Measurements from ENCODE around the gene RNF144B. TPM values are rescaled to one million over a fixed set of nuclear protein-coding genes. Genes with fewer than 3 reads are reported as not detected.
A peak's percentile ranks its signal among the peaks of the same experiment; 100 is the strongest.

The RNF144B gene
- total and polyA plus RNA-seq, 2 donors (not counting 1 experiment from before 2014, with no cell fraction given): 3.0 to 17.0 TPM

DNA sequence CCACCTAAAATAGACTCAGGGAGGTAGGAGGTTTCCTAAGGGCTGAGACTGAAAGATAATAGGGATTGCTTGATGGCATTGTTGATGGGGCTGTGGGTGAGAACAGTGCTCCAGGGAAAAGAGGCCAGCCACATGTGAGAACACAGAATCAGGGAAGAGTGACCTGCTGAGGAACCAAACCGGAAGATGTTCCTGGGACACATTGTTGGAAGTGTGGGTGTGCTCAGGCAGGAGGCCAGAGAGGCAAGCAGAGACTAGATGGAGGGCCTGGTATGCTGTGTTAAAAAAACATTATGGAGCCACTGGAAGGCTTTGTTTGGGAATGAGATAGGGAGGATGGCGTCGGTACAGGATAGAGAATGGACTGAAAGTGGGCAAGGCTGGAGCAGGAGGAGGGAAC, 23.3 kb downstream of the RNF144B start:
- Histone ChIP-seq H3K4me1 (ENCODE audit: control insufficient read depth in 2 of 2, insufficient read depth in 2 of 2, low read length in 2 of 2) (peaks cover 20 to 21% of the 10 kb centered on the region in 2 donors), H3K27me3 (replicated peaks in 1 of 4; ENCODE audit: control extremely low read depth in 1 of 4, control insufficient read depth in 3 of 4, insufficient read depth in 4 of 4, low read length in 3 of 4) (no peaks in the 10 kb centered on the region), H3K9ac (ENCODE audit: low read length) (no peak overlapping the region), H3K79me2 (ENCODE audit: control insufficient read depth, insufficient read depth, low read length) (peaks cover 36% of the 10 kb centered on the region), H2AFZ (ENCODE audit: insufficient read depth, low read depth, low read length, poor library complexity, severe bottlenecking) (no peak overlapping the region), H3K27ac (ENCODE audit: low read length in 2 of 2) (peak overlapping the region in 1 of 2 donors; percentile 21), H3K9me3 (ENCODE audit: control extremely low read depth in 1 of 3, control insufficient read depth in 2 of 3, insufficient read depth in 1 of 3, low read length in 2 of 3) (no peaks in the 10 kb centered on the region), H3K4me3 (ENCODE audit: control extremely low read depth in 1 of 5, extremely low read depth in 1 of 5, insufficient read depth in 1 of 5, low read depth in 2 of 5, low read length in 4 of 5) (no peak overlapping the region), H3K36me3 (replicated peaks in 1 of 2; ENCODE audit: control extremely low read depth in 1 of 2, control insufficient read depth in 1 of 2, extremely low read depth in 1 of 2, insufficient read depth in 2 of 2, low read length in 1 of 2) (peaks cover 0 to 10% of the 10 kb centered on the region in 2 experiments), H4K20me1 (ENCODE audit: control insufficient read depth, insufficient read depth, low read length, poor library complexity, severe bottlenecking) (no peaks in the 10 kb centered on the region), H3K4me2 (replicated peaks; ENCODE audit: low read depth, low read length, poor library complexity, severe bottlenecking) (no peak overlapping the region)
- H3K4me1 Mint-ChIP-seq: peaks cover 42% of the 10 kb centered on the region
- ChIA-PET CTCF (no interaction called here), POLR2A (no interaction called here)
- intact Hi-C loops (cut with micrococcal nuclease): no loop called here
- WGBS (ENCODE audit: insufficient coverage): 94% methylated on average over 3 of the region's 3 CpGs
- no peaks in the 10 kb centered on the region for H3K27me3 Mint-ChIP-seq
- H3K4me3 Mint-ChIP-seq: no peak overlapping the region
- TF ChIP-seq, protein P1, sequence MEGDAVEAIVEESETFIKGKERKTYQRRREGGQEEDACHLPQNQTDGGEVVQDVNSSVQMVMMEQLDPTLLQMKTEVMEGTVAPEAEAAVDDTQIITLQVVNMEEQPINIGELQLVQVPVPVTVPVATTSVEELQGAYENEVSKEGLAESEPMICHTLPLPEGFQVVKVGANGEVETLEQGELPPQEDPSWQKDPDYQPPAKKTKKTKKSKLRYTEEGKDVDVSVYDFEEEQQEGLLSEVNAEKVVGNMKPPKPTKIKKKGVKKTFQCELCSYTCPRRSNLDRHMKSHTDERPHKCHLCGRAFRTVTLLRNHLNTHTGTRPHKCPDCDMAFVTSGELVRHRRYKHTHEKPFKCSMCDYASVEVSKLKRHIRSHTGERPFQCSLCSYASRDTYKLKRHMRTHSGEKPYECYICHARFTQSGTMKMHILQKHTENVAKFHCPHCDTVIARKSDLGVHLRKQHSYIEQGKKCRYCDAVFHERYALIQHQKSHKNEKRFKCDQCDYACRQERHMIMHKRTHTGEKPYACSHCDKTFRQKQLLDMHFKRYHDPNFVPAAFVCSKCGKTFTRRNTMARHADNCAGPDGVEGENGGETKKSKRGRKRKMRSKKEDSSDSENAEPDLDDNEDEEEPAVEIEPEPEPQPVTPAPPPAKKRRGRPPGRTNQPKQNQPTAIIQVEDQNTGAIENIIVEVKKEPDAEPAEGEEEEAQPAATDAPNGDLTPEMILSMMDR (IDR thresholded peaks at IDR 0.05): no peak
- TF ChIP-seq EZH2 (IDR thresholded peaks at IDR 0.05; ENCODE audit: borderline replicate concordance, insufficient read depth, low read depth, low read length, poor library complexity, severe bottlenecking): no peak
- DNase-seq (no peak), ATAC-seq (ENCODE audit: low read depth) (no peak)
- peaks cover under 1% of the 10 kb centered on the region for H3K9me3 Mint-ChIP-seq (ENCODE audit: insufficient read depth)
- peak overlapping the region; percentile 53 for H3K27ac Mint-ChIP-seq

DNA sequence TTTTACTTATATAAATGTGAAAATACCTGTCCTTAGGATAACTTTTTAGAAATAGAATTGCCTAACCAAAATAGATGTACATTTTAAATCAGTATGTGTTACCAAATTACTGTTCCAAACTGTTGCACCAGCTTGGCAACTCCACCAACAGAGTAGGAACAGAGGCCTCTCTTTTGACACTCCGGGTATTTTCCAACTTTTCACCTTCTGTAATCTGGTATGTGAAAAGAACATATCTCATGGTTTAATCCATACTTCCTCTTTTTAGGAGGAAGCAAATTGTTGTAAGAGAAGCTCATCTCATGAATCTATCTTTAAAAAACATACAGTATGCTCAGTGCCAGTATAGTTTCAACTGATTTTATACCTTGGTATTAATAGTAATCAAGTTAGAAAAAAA, 24.9 kb downstream of the RNF144B start:
- ChIA-PET CTCF (interaction anchor here (1.0 kb wide), 1 partner anchor 11 kb away, joined by 5 read pairs; no protein-coding TSS in a partner anchor), POLR2A (no interaction called here)
- peaks cover 41% of the 10 kb centered on the region for H3K79me2 ChIP-seq (ENCODE audit: control insufficient read depth, insufficient read depth, low read length)
- WGBS (ENCODE audit: insufficient coverage): no CpG with 5 or more reads among the region's 1 CpG
- H2AFZ ChIP-seq (ENCODE audit: insufficient read depth, low read depth, low read length, poor library complexity, severe bottlenecking): no peak overlapping the region
- peak; percentile 48 for DNase-seq
- no peaks in the 10 kb centered on the region for H3K27me3 ChIP-seq (replicated peaks in 1 of 4; ENCODE audit: control extremely low read depth in 1 of 4, control insufficient read depth in 3 of 4, insufficient read depth in 4 of 4, low read length in 3 of 4)
- H3K4me3 Mint-ChIP-seq: peak overlapping the region; percentile 20
- H3K27ac Mint-ChIP-seq: peak overlapping the region; percentile 11
- no peak for ATAC-seq (ENCODE audit: low read depth)
- H4K20me1 ChIP-seq (ENCODE audit: control insufficient read depth, insufficient read depth, low read length, poor library complexity, severe bottlenecking): no peaks in the 10 kb centered on the region
- H3K27me3 Mint-ChIP-seq: no peaks in the 10 kb centered on the region
- H3K4me3 ChIP-seq (ENCODE audit: control extremely low read depth in 1 of 5, extremely low read depth in 1 of 5, insufficient read depth in 1 of 5, low read depth in 2 of 5, low read length in 4 of 5): no peak overlapping the region
- H3K9ac ChIP-seq (ENCODE audit: low read length): no peak overlapping the region
- peaks cover 2% of the 10 kb centered on the region for H3K9me3 Mint-ChIP-seq (ENCODE audit: insufficient read depth)
- H3K9me3 ChIP-seq (ENCODE audit: control extremely low read depth in 1 of 3, control insufficient read depth in 2 of 3, insufficient read depth in 1 of 3, low read length in 2 of 3): no peaks in the 10 kb centered on the region
- H3K36me3 ChIP-seq (replicated peaks in 1 of 2; ENCODE audit: control extremely low read depth in 1 of 2, control insufficient read depth in 1 of 2, extremely low read depth in 1 of 2, insufficient read depth in 2 of 2, low read length in 1 of 2): peaks cover 0 to 5% of the 10 kb centered on the region in 2 experiments
- H3K4me2 ChIP-seq (replicated peaks; ENCODE audit: low read depth, low read length, poor library complexity, severe bottlenecking): no peak overlapping the region
- H3K4me1 ChIP-seq (ENCODE audit: control insufficient read depth in 2 of 2, insufficient read depth in 2 of 2, low read length in 2 of 2): peaks cover 20 to 21% of the 10 kb centered on the region in 2 donors
- TF ChIP-seq EZH2 (IDR thresholded peaks at IDR 0.05; ENCODE audit: borderline replicate concordance, insufficient read depth, low read depth, low read length, poor library complexity, severe bottlenecking): no peak
- TF ChIP-seq, protein P1 (IDR thresholded peaks at IDR 0.05): no peak
- intact Hi-C loops (cut with micrococcal nuclease): no loop called here
- no peak overlapping the region for H3K27ac ChIP-seq (ENCODE audit: low read length in 2 of 2)
- H3K4me1 Mint-ChIP-seq: peaks cover 39% of the 10 kb centered on the region
